K562 (cell line): ENCODE data around the gene ERFL. TPM values are rescaled to one million over a fixed set of nuclear protein-coding genes. Genes with fewer than 3 reads are reported as not detected.
A peak's percentile ranks its signal among the peaks of the same experiment; 100 is the strongest.

Experiments used
- ATAC-seq: fragments of 200-7000 bp; cut with Tn5 transposase; 3 replicates; pipeline ENCODE4 v1.9.1; 2020; ENCODE audit warnings: moderate library complexity
- BruUV-seq: library from RNA; stranded (reverse); fragments of 400-500 nt; replicated peaks from 2 replicates; lab custom pipeline; 2021; lab: Mats Ljungman, UMichigan
- CTCF ChIA-PET: fragments of 300-600 bp; formaldehyde crosslinking; extraction: SDS; loops from one replicate; lab custom pipeline; 2021; ENCODE audit warnings: low intra/inter-chr PET ratio; lab: Yijun Ruan, JAX
- POLR2A ChIA-PET: fragments of 300-600, 350-650 bp; sonication (Branson Sonifier 250); formaldehyde crosslinking; extraction: SDS; loops from one replicate; lab custom pipeline; 2021; ENCODE audit warnings: antibody characterized with exemption, inconsistent platforms; lab: Yijun Ruan, JAX
- DNase-seq, 4 experiments: peaks; one replicate each; pipeline versions ENCODE4 v3.0.0 to v3.0.0-alpha.2; 2011 to 2018; ENCODE audit warnings: low spot score in 3 of 4, mixed read lengths in 3 of 4; ENCODE audit errors: extremely low read depth in 1 of 4
- FAIRE-seq: peaks from 2 replicates; lab custom pipeline; 2011; peaks lifted over from hg19 to GRCh38; lab: Jason Lieb, UNC
- H2AFZ ChIP-seq: 2 replicates; pipeline ENCODE4 v1.6.0; 2011; ENCODE audit warnings: low read depth, low read length, control low read depth, inconsistent platforms
- H3K27ac ChIP-seq: fragments of 200-600 bp; 3 replicates; pipeline ENCODE4 v1.8.0; 2011; ENCODE audit warnings: low read depth, mild to moderate bottlenecking, control low read depth, inconsistent platforms, low read length, moderate library complexity, mixed read lengths; ENCODE audit errors: extremely low read depth
- H3K27me3 ChIP-seq, 2 experiments: fragments of 300-600 bp in 1 of 2; 2 replicates in 1 of 2; 3 replicates in 1 of 2; pipeline versions ENCODE4 v1.6.0 to v1.8.0; 2011; ENCODE audit warnings: inconsistent platforms in 2 of 2, low read length in 2 of 2, mild to moderate bottlenecking in 1 of 2, mixed read lengths in 1 of 2, moderate library complexity in 1 of 2; ENCODE audit not compliant: control insufficient read depth in 2 of 2, insufficient read depth in 2 of 2
- H3K36me3 ChIP-seq: fragments of 300-600 bp; 3 replicates; pipeline ENCODE4 v1.8.0; 2011; ENCODE audit warnings: mild to moderate bottlenecking, low read length, inconsistent platforms; ENCODE audit not compliant: control insufficient read depth, insufficient read depth
- H3K4me1 ChIP-seq, 2 experiments: fragments of 200-600 bp in 1 of 2; replicated peaks in 1 of 2; 2 replicates in 1 of 2; 3 replicates in 1 of 2; pipeline versions ENCODE4 v1.5.1 to v1.8.0; 2011; ENCODE audit warnings: inconsistent platforms in 2 of 2, low read length in 2 of 2, mild to moderate bottlenecking in 1 of 2, mixed read lengths in 1 of 2, moderate library complexity in 1 of 2; ENCODE audit not compliant: control insufficient read depth in 2 of 2, insufficient read depth in 2 of 2
- H3K4me2 ChIP-seq: 2 replicates; pipeline ENCODE4 v1.6.1; 2011; ENCODE audit warnings: low read length, control low read depth, inconsistent platforms, mixed read lengths; ENCODE audit not compliant: insufficient read depth
- H3K4me3 ChIP-seq: fragments of 200-600 bp; sonication (generic), shearing (Covaris generic); 2 replicates; pipeline ENCODE4 v1.5.1; 2016; ENCODE audit warnings: control low read depth, inconsistent platforms
- H3K79me2 ChIP-seq: fragments of 200-600 bp; 3 replicates; pipeline ENCODE4 v1.8.0; 2011; ENCODE audit warnings: low read length, inconsistent platforms; ENCODE audit not compliant: control insufficient read depth, insufficient read depth
- H3K9ac ChIP-seq, 2 experiments: 2 replicates each; pipeline versions ENCODE4 v1.6.0 to v1.6.1; 2011; ENCODE audit warnings: low read depth in 2 of 2, low read length in 2 of 2, control low read depth in 1 of 2, inconsistent platforms in 1 of 2, mild to moderate bottlenecking in 1 of 2, mixed read lengths in 1 of 2; ENCODE audit not compliant: insufficient read depth in 1 of 2
- H3K9me1 ChIP-seq: one replicate; pipeline ENCODE4 v1.6.0; 2011; ENCODE audit warnings: inconsistent platforms, mild to moderate bottlenecking, low read length, moderate library complexity; ENCODE audit not compliant: control insufficient read depth, insufficient read depth
- H3K9me3 ChIP-seq: replicated peaks from 2 replicates; pipeline ENCODE4 v1.5.1; 2011; ENCODE audit warnings: low read depth, low read length, inconsistent platforms; ENCODE audit not compliant: control insufficient read depth, insufficient read depth
- H4K20me1 ChIP-seq: replicated peaks from 2 replicates; pipeline ENCODE4 v1.6.1; 2011; ENCODE audit warnings: low read length, inconsistent platforms, mixed read lengths; ENCODE audit not compliant: control insufficient read depth, insufficient read depth
- CBFA2T3 ChIP-seq: fragments of 450-650 bp; IDR thresholded peaks from 2 replicates; pipeline ENCODE4 v1.6.1; 2017
- MEIS2 ChIP-seq: fragments of 450-650 bp; IDR thresholded peaks from 2 replicates; pipeline ENCODE4 v1.6.1; 2014; ENCODE audit warnings: mild to moderate bottlenecking; ENCODE audit not compliant: partially characterized antibody
- ZNF584 ChIP-seq: fragments of 200-800 bp; sonication (Bioruptor generic); IDR thresholded peaks from 2 replicates; pipeline ENCODE4 v1.6.1; 2016; ENCODE audit warnings: low read depth, mild to moderate bottlenecking, missing genetic modification characterization, missing compliant biosample characterization
- WGBS: fragments of 100-300 bp; shearing (Covaris generic); methylation state at CpG from one replicate; pipeline ENCODE4 v1.1.6; 2016; ENCODE audit warnings: low coverage, mixed read lengths; ENCODE audit not compliant: insufficient coverage; ENCODE audit errors: missing lambda C conversion rate; 5-methylcytosine and 5-hydroxymethylcytosine counted together
- in situ Hi-C: fragments of 300-500 bp; cut with MboI; formaldehyde crosslinking; loops from 4 replicates; pipeline ENCODE4 v1.15.0; 2018; ENCODE audit warnings: inconsistent platforms, mixed read lengths
- intact Hi-C: fragments of 100-400 bp; cut with micrococcal nuclease; formaldehyde crosslinking; loops from 2 replicates; pipeline ENCODE4 v1.14.2; 2022
- polyA plus RNA-seq, 8 experiments: library from polyadenylated mRNA; depleted of rRNA in 4 of 8; stranded (reverse) in 5 of 8; unstranded in 3 of 8; fragments of >200 nt; fragmentation: Nextera tagmentation in 2 of 8; fragmentation: Illumina TruSeq in 1 of 8; extraction: Ambion mirVana in 2 of 8; extraction: Trizol in 1 of 8; gene quantifications; 2 replicates each; pipeline versions ENCODE4 v1.2.1 to v1.2.3, GENCODE V29; 2011 to 2014; ENCODE audit warnings: inconsistent platforms in 1 of 8, missing spikeins in 1 of 8
- total RNA-seq, 7 experiments: library from RNA; depleted of rRNA in 6 of 7; stranded (reverse); fragments of >200 nt in 6 of 7; fragmentation: Illumina TruSeq in 2 of 7; extraction: Trizol in 2 of 7; gene quantifications; 2 replicates each; pipeline versions ENCODE4 v1.2.1 to v1.2.3, GENCODE V29; 2011 to 2021; ENCODE audit warnings: low replicate concordance in 1 of 7
- TF ChIP-seq, protein P1 (sequence below): sonication (generic); IDR thresholded peaks from 2 replicates; pipeline ENCODE4 v1.6.1; 2016

ERFL gene
- total and polyA plus RNA-seq, 9 of the 15 experiments (the other 6 are each of a cell fraction or from before 2014, with no cell fraction given) = 0.07 to 0.75 (median 0.32) TPM; not detected in 4

DNA sequence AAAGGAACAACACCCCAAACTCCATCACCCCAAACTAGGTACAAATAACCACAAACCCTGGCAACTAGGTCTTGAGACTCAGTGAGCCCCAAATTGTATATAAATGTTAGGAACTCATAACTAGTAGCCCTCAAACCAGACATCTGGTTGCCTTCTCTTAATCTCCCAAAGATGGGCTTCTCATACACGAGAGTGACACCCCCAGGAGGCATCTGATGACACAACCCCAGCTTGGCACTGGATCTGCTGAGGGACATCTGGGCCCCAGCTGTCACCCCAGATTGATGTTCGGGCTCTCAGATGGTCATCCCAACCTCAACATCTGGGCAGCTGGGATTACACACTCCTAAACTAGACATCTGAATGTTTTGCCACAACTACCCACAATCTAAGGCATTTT lies 16.1 kb upstream of the ERFL start:
- POLR2A ChIA-PET = interaction anchor here (1.3 to 1.8 kb wide), 2 partner anchors 13 to 15 kb away, joined by 5 to 6 read pairs; no protein-coding TSS in a partner anchor
- TF ChIP-seq, protein P1, sequence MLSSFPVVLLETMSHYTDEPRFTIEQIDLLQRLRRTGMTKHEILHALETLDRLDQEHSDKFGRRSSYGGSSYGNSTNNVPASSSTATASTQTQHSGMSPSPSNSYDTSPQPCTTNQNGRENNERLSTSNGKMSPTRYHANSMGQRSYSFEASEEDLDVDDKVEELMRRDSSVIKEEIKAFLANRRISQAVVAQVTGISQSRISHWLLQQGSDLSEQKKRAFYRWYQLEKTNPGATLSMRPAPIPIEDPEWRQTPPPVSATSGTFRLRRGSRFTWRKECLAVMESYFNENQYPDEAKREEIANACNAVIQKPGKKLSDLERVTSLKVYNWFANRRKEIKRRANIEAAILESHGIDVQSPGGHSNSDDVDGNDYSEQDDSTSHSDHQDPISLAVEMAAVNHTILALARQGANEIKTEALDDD = 0 out of 2 replicates have a peak, but pooled peaks have one; percentile 14
- TF ChIP-seq CBFA2T3 (peak; percentile 42), ZNF584 (no peak), MEIS2 (peak; percentile 54)
- TF ChIP-seq, all 486 proteins: peak for 3
- 38% methylated on average over 2 of the region's 2 CpGs for WGBS
- CTCF ChIA-PET = interaction anchor here (0.9 kb wide), 1 partner anchor 151 kb away, joined by 4 read pairs; no protein-coding TSS in a partner anchor
- intact Hi-C loops = no loop called here
- BruUV-seq = no TSS peak
- DNase-seq = no peak
- no peak overlapping the region for H3K9ac ChIP-seq
- no peak overlapping the region for H3K27ac ChIP-seq
- H4K20me1 ChIP-seq = no peaks in the 10 kb centered on the region
- in situ Hi-C loops = no loop called here
- no peak for FAIRE-seq
- H3K36me3 ChIP-seq = no peaks in the 10 kb centered on the region
- no peak overlapping the region for H2AFZ ChIP-seq
- H3K4me1 ChIP-seq = peaks cover 0 to 21% of the 10 kb centered on the region in 2 experiments; a peak in 2 of 5 replicates
- no peak overlapping the region for H3K4me2 ChIP-seq
- no peaks in the 10 kb centered on the region for H3K9me1 ChIP-seq
- H3K79me2 ChIP-seq = no peaks in the 10 kb centered on the region
- no peak overlapping the region for H3K4me3 ChIP-seq
- ATAC-seq = no peak
- no peaks in the 10 kb centered on the region for H3K27me3 ChIP-seq
- H3K9me3 ChIP-seq = no peaks in the 10 kb centered on the region
